ENCODE results near the gene NACC2.

- no peak for TF ChIP-seq CTCF (IDR thresholded peaks at IDR 0.05 in 4 of 5, conservative IDR thresholded peaks at IDR 0.05 in 1 of 5)
- no peak for TF ChIP-seq POLR2A (IDR thresholded peaks at IDR 0.05)
These were observed 45.0 kb upstream of the NACC2 start for GRCh38 chr9:136140046-136140445.

Data from gastrocnemius medialis (tissue), 4 donors.